Fibroblast of lung (primary cell): ENCODE data around the gene CASKIN2.

Source experiments
- CTCF ChIP-seq, 2 donors: IDR thresholded peaks in 1 of 2; conservative IDR thresholded peaks in 1 of 2; 1 replicate in 1 of 2; 2 replicates in 1 of 2; pipeline ENCODE4 v1.5.1; 2011 to 2012; ENCODE audit warnings: low read length in 2 of 2, control low read depth in 1 of 2, inconsistent platforms in 1 of 2, low read depth in 1 of 2, mild to moderate bottlenecking in 1 of 2
- EZH2 ChIP-seq: IDR thresholded peaks from 2 replicates; pipeline ENCODE4 v1.5.1; 2012; ENCODE audit warnings: low read length, control low read depth, mild to moderate bottlenecking; ENCODE audit errors: missing control alignments

GRCh38 chr17:75498039-75498725 lies 17.2 kb downstream of the CASKIN2 start:
- TF ChIP-seq CTCF (conservative IDR thresholded peaks at IDR 0.05 in 1 of 2, IDR thresholded peaks at IDR 0.05 in 1 of 2; ENCODE audit: low read depth in 1 of 2, low read length in 2 of 2) = no peak
- TF ChIP-seq EZH2 = no peak
